IPS DF 6.9 (cell line): ENCODE results near the gene IFITM5.
"Not testable (repeated sequence)": the region's sequence is repeated elsewhere in the genome, so short reads cannot be mapped to it uniquely, and the experiment has no call there.

Experiments
- DNase-seq: peaks from one replicate; pipeline ENCODE4 v3.0.0-alpha.2; 2013; ENCODE audit warnings: low read depth, low spot score
- H3K27ac ChIP-seq: one replicate; pipeline ENCODE4 v1.5.1; 2013; ENCODE audit warnings: low read length, control low read depth
- H3K27me3 ChIP-seq: 2 replicates; pipeline ENCODE4 v1.6.1; 2013; ENCODE audit warnings: mild to moderate bottlenecking, low read length; ENCODE audit not compliant: control insufficient read depth, insufficient read depth
- H3K36me3 ChIP-seq: 2 replicates; pipeline ENCODE4 v1.6.1; 2013; ENCODE audit warnings: low read length; ENCODE audit not compliant: control insufficient read depth, insufficient read depth
- H3K4me1 ChIP-seq: 2 replicates; pipeline ENCODE4 v1.6.1; 2013; ENCODE audit warnings: low read length; ENCODE audit not compliant: control insufficient read depth, insufficient read depth
- H3K4me3 ChIP-seq: 2 replicates; pipeline ENCODE4 v1.5.1; 2013; ENCODE audit warnings: mild to moderate bottlenecking, low read length
- H3K9me3 ChIP-seq: 2 replicates; pipeline ENCODE4 v1.6.1; 2013; ENCODE audit warnings: low read length, inconsistent platforms; ENCODE audit not compliant: control insufficient read depth, insufficient read depth
- WGBS: extraction: QIAGEN DNeasy Blood & Tissue Kit; methylation state at CpG from one replicate; pipeline ENCODE4 v1.1.7; 2013; ENCODE audit warnings: mixed read lengths, missing lambda C conversion rate; ENCODE audit not compliant: insufficient read length, insufficient coverage; 5-methylcytosine and 5-hydroxymethylcytosine counted together

The IFITM5 gene

GRCh38 chr11:286977-287820, 12.1 kb downstream of the IFITM5 start:
- not testable (repeated sequence) for H3K27ac ChIP-seq, DNase-seq, H3K4me3 ChIP-seq, H3K9me3 ChIP-seq, H3K36me3 ChIP-seq, H3K27me3 ChIP-seq
- no CpG with 5 or more reads among the region's 27 CpGs for WGBS
- peaks cover 11% of the 10 kb centered on the region for H3K4me1 ChIP-seq

DNA sequence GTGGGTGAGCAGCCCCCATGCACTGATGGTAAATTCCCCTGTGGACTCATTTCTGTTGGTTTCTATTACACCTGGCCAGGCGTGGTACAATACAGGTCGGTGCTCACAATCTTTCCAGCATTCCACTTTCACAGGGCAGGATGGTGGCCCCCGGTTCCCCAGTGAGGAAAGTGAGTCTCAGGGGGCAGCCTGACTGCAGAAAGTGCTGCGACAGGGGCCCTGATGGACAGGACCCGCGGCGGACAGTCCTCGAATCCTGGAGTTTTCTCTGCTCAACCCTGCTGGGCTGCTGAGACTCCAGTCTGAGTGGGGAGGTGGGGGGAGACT, 13.5 kb downstream of the IFITM5 start:
- H3K27me3 ChIP-seq = peaks cover 11% of the 10 kb centered on the region; the same call in 1 of the 2 replicates
- no peak overlapping the region for H3K27ac ChIP-seq
- H3K4me3 ChIP-seq = no peak overlapping the region
- no CpG with 5 or more reads among the region's 8 CpGs for WGBS
- no peaks in the 10 kb centered on the region; the same call in 1 of the 2 replicates for H3K36me3 ChIP-seq
- no peak for DNase-seq
- H3K9me3 ChIP-seq = no peaks in the 10 kb centered on the region
- H3K4me1 ChIP-seq = peaks cover 11% of the 10 kb centered on the region

GRCh38 chr11:285021-285893, 14.1 kb downstream of the IFITM5 start:
- Histone ChIP-seq H3K4me1 (peaks cover 9% of the 10 kb centered on the region), H3K36me3 (no peaks in the 10 kb centered on the region), H3K27ac (no peak overlapping the region), H3K27me3 (peaks cover 13% of the 10 kb centered on the region; the same call in 1 of the 2 replicates), H3K9me3 (no peaks in the 10 kb centered on the region), H3K4me3 (no peak overlapping the region)
- no CpG with 5 or more reads among the region's 29 CpGs for WGBS
- DNase-seq = no peak

GRCh38 chr11:284105-285020, 15.0 kb downstream of the IFITM5 start:
- H3K36me3 ChIP-seq = peaks cover 2% of the 10 kb centered on the region; the same call in 1 of the 2 replicates
- WGBS = no CpG with 5 or more reads among the region's 24 CpGs
- no peak overlapping the region for H3K27ac ChIP-seq
- H3K4me3 ChIP-seq = no peak overlapping the region
- peaks cover 6% of the 10 kb centered on the region; the same call in 1 of the 2 replicates for H3K4me1 ChIP-seq
- H3K9me3 ChIP-seq = no peaks in the 10 kb centered on the region
- H3K27me3 ChIP-seq = peaks cover 15% of the 10 kb centered on the region; the same call in 1 of the 2 replicates
- DNase-seq = no peak

DNA sequence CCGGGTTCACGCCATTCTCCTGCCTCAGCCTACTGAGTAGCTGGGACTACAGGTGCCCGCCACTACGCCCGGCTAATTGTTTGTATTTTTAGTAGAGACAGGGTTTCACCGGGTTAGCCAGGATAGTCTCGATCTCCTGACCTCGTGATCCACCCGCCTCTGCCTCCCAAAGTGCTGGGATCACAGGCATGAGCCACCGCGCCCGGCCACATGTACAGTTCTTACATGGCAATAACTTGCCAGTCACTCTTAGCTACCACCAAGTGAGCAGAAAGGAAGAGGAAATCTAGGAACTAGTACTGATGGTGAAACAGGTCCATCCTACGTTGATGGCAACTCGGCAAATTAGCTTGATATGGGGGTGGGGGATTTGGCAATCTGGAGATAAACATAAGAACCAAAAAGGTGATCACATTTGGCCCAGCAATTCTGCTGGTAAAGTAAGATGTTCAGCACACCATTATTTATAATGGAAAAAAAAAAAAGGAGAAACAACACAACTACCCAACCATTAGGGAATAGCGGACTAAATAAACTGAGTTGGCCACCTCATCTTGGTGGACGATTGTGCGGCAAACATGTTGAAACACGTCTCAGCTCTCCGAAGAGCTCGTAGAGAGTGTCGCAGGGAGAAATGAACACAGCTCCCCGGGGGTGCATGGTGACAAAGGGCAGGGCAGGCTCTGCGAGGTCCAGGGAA, 15.8 kb downstream of the IFITM5 start:
- DNase-seq = no peak
- peaks cover 4% of the 10 kb centered on the region; the same call in 1 of the 2 replicates for H3K36me3 ChIP-seq
- no peaks in the 10 kb centered on the region for H3K9me3 ChIP-seq
- H3K4me3 ChIP-seq = no peak overlapping the region
- H3K4me1 ChIP-seq = peaks cover 6% of the 10 kb centered on the region; the same call in 1 of the 2 replicates
- no peak overlapping the region for H3K27ac ChIP-seq
- peaks cover 15% of the 10 kb centered on the region; the same call in 1 of the 2 replicates for H3K27me3 ChIP-seq
- WGBS = no CpG with 5 or more reads among the region's 23 CpGs

DNA sequence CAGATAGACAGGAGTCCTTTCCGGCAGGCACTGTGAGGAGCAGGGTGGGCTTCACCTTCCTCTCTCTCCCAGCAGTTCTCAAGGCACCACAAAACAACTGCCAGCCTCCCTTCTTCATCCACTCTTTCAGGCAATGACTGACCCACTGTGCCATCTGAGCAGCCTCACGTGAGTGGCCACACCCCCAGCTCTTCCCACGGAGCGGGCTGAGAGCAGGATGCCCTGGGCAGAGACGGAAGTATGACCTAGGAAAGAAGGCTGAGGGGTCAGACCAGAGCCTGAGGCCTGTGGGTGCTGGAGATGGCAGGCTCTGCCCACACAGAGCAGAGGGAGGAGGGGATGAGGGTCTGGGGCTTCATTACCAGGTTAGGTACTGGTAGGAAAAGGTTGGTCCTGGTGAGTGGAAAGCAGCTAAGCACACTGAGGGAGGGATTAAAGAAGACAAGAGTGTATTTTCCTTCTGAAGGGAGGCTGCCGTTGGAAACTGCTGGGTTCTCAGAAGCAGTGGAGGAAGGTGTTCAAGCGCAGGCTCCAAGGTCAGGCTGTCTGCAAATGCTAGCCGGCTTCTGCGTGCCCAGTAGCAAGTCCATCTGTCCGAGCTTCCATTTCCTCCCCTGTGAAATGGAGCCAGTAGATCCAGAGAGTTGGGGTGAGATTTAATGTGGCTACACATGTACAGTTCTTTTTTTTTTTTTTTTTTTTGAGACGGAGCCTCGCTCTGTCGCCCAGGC, 16.5 kb downstream of the IFITM5 start:
- Histone ChIP-seq H3K9me3 (no peaks in the 10 kb centered on the region), H3K4me3 (no peak overlapping the region), H3K27me3 (peaks cover 12% of the 10 kb centered on the region; the same call in 1 of the 2 replicates), H3K27ac (no peak overlapping the region), H3K4me1 (peaks cover 6% of the 10 kb centered on the region; the same call in 1 of the 2 replicates), H3K36me3 (peaks cover 4% of the 10 kb centered on the region; the same call in 1 of the 2 replicates)
- no peak for DNase-seq
- no CpG with 5 or more reads among the region's 13 CpGs for WGBS

GRCh38 chr11:282171-282570, 17.2 kb downstream of the IFITM5 start:
- no peak for DNase-seq
- Histone ChIP-seq H3K27me3 (peaks cover 12% of the 10 kb centered on the region; the same call in 1 of the 2 replicates), H3K27ac (no peak overlapping the region), H3K4me3 (no peak overlapping the region), H3K36me3 (peaks cover 4% of the 10 kb centered on the region; the same call in 1 of the 2 replicates), H3K9me3 (no peaks in the 10 kb centered on the region), H3K4me1 (peaks cover 4% of the 10 kb centered on the region; the same call in 1 of the 2 replicates)
- no CpG with 5 or more reads among the region's 4 CpGs for WGBS

- WGBS = no CpG with 5 or more reads among the region's 26 CpGs
- Histone ChIP-seq H3K27ac (no peak overlapping the region), H3K36me3 (peaks cover 4% of the 10 kb centered on the region; the same call in 1 of the 2 replicates), H3K4me3 (no peak overlapping the region), H3K4me1 (peaks cover 3% of the 10 kb centered on the region; the same call in 1 of the 2 replicates), H3K27me3 (peaks cover 12% of the 10 kb centered on the region; the same call in 1 of the 2 replicates), H3K9me3 (no peaks in the 10 kb centered on the region)
- no peak for DNase-seq
Measured at GRCh38 chr11:281486-282161, 17.7 kb downstream of the IFITM5 start.
